ENCODE data around the gene SDHB. TPM values are rescaled to one million over a fixed set of nuclear protein-coding genes. Genes with fewer than 3 reads are reported as not detected.

The SDHB gene
- total and polyA plus RNA-seq, 2 of the 13 experiments (the other 11 are each of a cell fraction or from before 2014, with no cell fraction given), result 136 to 142 TPM

DNA sequence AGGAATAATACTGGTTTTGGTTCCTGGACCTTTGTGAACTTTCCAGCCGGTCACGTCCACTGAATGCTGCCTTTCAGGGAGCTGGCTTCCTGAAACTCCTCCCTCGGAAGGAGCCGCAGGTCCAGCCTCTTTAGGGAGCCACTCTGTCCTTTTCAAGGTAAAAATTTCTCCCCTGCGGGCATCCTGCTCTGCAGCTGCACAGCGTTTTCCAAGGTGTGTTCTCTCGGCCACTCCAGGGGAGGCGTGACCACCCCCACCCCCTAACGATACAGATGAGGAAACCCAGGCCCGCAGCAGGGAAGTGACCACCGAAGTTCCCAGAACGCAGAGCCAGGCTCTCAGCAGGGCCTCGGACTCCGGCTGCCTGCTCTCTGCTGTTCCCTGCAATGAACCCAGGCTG lies 44.0 kb upstream of the SDHB start (continued):
- TF ChIP-seq SP2 (CRISPR knock-in tag; IDR thresholded peaks at IDR 0.05) (no peak), ELF3 (CRISPR knock-in tag; IDR thresholded peaks at IDR 0.05) (no peak), ZBTB7B (CRISPR knock-in tag; IDR thresholded peaks at IDR 0.05) (no peak), ZNF160 (CRISPR knock-in tag; IDR thresholded peaks at IDR 0.05) (no peak), ARNTL (CRISPR knock-in tag; IDR thresholded peaks at IDR 0.05) (no peak), ZNF574 (CRISPR knock-in tag; IDR thresholded peaks at IDR 0.05) (no peak)

GRCh38 chr1:17097147-17097546 lies 43.3 kb upstream of the SDHB start:
- CTCF ChIA-PET (ENCODE audit: low intra/inter-chr PET ratio, low total read pairs), result no interaction called here
- POLR2A ChIA-PET, result no interaction called here

More at GRCh38 chr1:17097147-17097546, 43.3 kb upstream of the SDHB start:
- H4K20me1 ChIP-seq (ENCODE audit: insufficient read depth, low read length), result no peaks in the 10 kb centered on the region
- H3K4me1 ChIP-seq (ENCODE audit: insufficient read depth, low read length), result peaks cover 20% of the 10 kb centered on the region
- H3K4me3 ChIP-seq (replicated peaks in 1 of 3; ENCODE audit: insufficient read depth in 1 of 3, low read depth in 2 of 3, low read length in 3 of 3), result no peak overlapping the region
- FAIRE-seq (no peak), DNase-seq (ENCODE audit: low spot score) (no peak), ATAC-seq (peak; percentile 55)
- peak overlapping the region; percentile 56; the same call in 1 of the 2 replicates for H3K4me2 ChIP-seq (ENCODE audit: low read depth, low read length)
- H3K9me3 ChIP-seq (ENCODE audit: low read length), result no peaks in the 10 kb centered on the region
- H3K27me3 ChIP-seq (ENCODE audit: control insufficient read depth in 1 of 2, insufficient read depth in 2 of 2, low read length in 2 of 2), result peaks cover 2 to 26% of the 10 kb centered on the region in 2 experiments; a peak in 3 of 5 replicates
- no peaks in the 10 kb centered on the region for H3K79me2 ChIP-seq (ENCODE audit: insufficient read depth, low read length)
- 18% methylated on average over 5 of the region's 8 CpGs for WGBS (ENCODE audit: low lambda C conversion rate)
- no peak overlapping the region for H2AFZ ChIP-seq (ENCODE audit: low read length)
- TF ChIP-seq PHF20 (CRISPR knock-in tag; IDR thresholded peaks at IDR 0.05) (no peak), ZNF737 (CRISPR knock-in tag; IDR thresholded peaks at IDR 0.05; ENCODE audit: borderline replicate concordance) (no peak), ZNF768 (CRISPR knock-in tag; IDR thresholded peaks at IDR 0.05) (no peak), FOXA1 (IDR thresholded peaks at IDR 0.05) (no peak), FOXA1 (CRISPR knock-in tag; IDR thresholded peaks at IDR 0.05) (no peak), HNRNPUL1 (IDR thresholded peaks at IDR 0.05; ENCODE audit: low read depth, low read length) (no peak), ZFP37 (CRISPR knock-in tag; IDR thresholded peaks at IDR 0.05; ENCODE audit: borderline replicate concordance) (no peak), ZNF800 (CRISPR knock-in tag; IDR thresholded peaks at IDR 0.05) (no peak)
- in situ Hi-C loops (cut with HindIII; ENCODE audit: extremely low pct_ligation_motif_present, low pct_unique_long_range_greater_than_20kb), result no loop called here
- no TSS peak for BruUV-seq (replicated peaks)
- H3K36me3 ChIP-seq (replicated peaks in 1 of 2; ENCODE audit: control insufficient read depth in 1 of 2, insufficient read depth in 2 of 2, low read length in 2 of 2), result no peaks in the 10 kb centered on the region
- H3K9ac ChIP-seq (ENCODE audit: insufficient read depth, low read depth, low read length), result no peak overlapping the region
- H3K27ac ChIP-seq (ENCODE audit: extremely low read length, insufficient read depth, low read length), result no peak overlapping the region
- intact Hi-C loops (cut with micrococcal nuclease; ENCODE audit: unreplicated experiment), result no loop called here

Data from HepG2 (cell line).